MM.1S (cell line): Measurements from ENCODE around the gene CDH22.

ENCODE experiments used
- DNase-seq: peaks from one replicate; pipeline ENCODE4 v3.0.0-alpha.2; 2015
- H2AFZ ChIP-seq: fragments of 300-600 bp; sonication (generic); 2 replicates; pipeline ENCODE4 v1.6.0; 2016; ENCODE audit warnings: antibody characterized with exemption, low read length
- H3F3A ChIP-seq: fragments of 300-600 bp; sonication (generic); 2 replicates; pipeline ENCODE4 v1.6.1; 2016; ENCODE audit warnings: mild to moderate bottlenecking, antibody characterized with exemption, low read length, moderate library complexity, mixed read lengths; ENCODE audit not compliant: insufficient read depth
- H3K27ac ChIP-seq: fragments of 300-600 bp; sonication (generic); 2 replicates; pipeline ENCODE4 v1.5.1; 2016; ENCODE audit warnings: mild to moderate bottlenecking, low read length
- H3K27me3 ChIP-seq: fragments of 300-600 bp; sonication (generic); replicated peaks from 2 replicates; pipeline ENCODE4 v1.6.0; 2016; ENCODE audit warnings: low read length; ENCODE audit not compliant: insufficient read depth
- H3K36me3 ChIP-seq: fragments of 300-600 bp; sonication (generic); replicated peaks from 2 replicates; pipeline ENCODE4 v1.6.1; 2016; ENCODE audit warnings: mild to moderate bottlenecking, low read length, mixed read lengths; ENCODE audit not compliant: insufficient read depth
- H3K4me1 ChIP-seq: fragments of 300-600 bp; sonication (generic); 2 replicates; pipeline ENCODE4 v1.6.1; 2016; ENCODE audit warnings: low read length, mixed read lengths
- H3K4me2 ChIP-seq: fragments of 300-600 bp; sonication (generic); 2 replicates; pipeline ENCODE4 v1.6.0; 2016; ENCODE audit warnings: low read depth, low read length
- H3K4me3 ChIP-seq: fragments of 300-600 bp; sonication (generic); 2 replicates; pipeline ENCODE4 v1.5.1; 2016; ENCODE audit warnings: low read length, mixed read lengths
- H3K79me2 ChIP-seq: fragments of 300-600 bp; sonication (generic); 2 replicates; pipeline ENCODE4 v1.6.1; 2016; ENCODE audit warnings: mixed run types, low read length, mixed read lengths
- H3K9ac ChIP-seq: fragments of 300-600 bp; sonication (generic); 2 replicates; pipeline ENCODE4 v1.6.1; 2016; ENCODE audit warnings: low read length, mixed read lengths
- H3K9me2 ChIP-seq: fragments of 300-600 bp; sonication (generic); replicated peaks from 2 replicates; pipeline ENCODE4 v1.6.1; 2016; ENCODE audit warnings: mild to moderate bottlenecking, low read length, mixed read lengths; ENCODE audit not compliant: insufficient read depth
- H3K9me3 ChIP-seq: fragments of 300-600 bp; sonication (generic); replicated peaks from 2 replicates; pipeline ENCODE4 v1.6.1; 2016; ENCODE audit warnings: mild to moderate bottlenecking, low read length, mixed read lengths; ENCODE audit not compliant: insufficient read depth
- H4K20me1 ChIP-seq: fragments of 300-600 bp; sonication (generic); 2 replicates; pipeline ENCODE4 v1.6.1; 2016; ENCODE audit warnings: mild to moderate bottlenecking, low read length, moderate library complexity, mixed read lengths; ENCODE audit not compliant: insufficient read depth
- EZH2 ChIP-seq: fragments of 300-600 bp; sonication (generic); optimal IDR thresholded peaks from 2 replicates; pipeline ENCODE3; 2017; ENCODE audit warnings: low read depth, mild to moderate bottlenecking, antibody characterized with exemption, low read length, mixed read lengths
- EZH2phosphoT487 ChIP-seq: fragments of 300-600 bp; sonication (generic); IDR thresholded peaks from 2 replicates; pipeline ENCODE4 v1.6.1; 2018; ENCODE audit warnings: antibody characterized with exemption, low read length
- TF ChIP-seq, protein P1 (sequence below): fragments of 300-600 bp; sonication (generic); IDR thresholded peaks from 2 replicates; pipeline ENCODE4 v1.5.1; 2016; ENCODE audit warnings: antibody characterized with exemption, low read length, mixed read lengths

CDH22 gene

DNA sequence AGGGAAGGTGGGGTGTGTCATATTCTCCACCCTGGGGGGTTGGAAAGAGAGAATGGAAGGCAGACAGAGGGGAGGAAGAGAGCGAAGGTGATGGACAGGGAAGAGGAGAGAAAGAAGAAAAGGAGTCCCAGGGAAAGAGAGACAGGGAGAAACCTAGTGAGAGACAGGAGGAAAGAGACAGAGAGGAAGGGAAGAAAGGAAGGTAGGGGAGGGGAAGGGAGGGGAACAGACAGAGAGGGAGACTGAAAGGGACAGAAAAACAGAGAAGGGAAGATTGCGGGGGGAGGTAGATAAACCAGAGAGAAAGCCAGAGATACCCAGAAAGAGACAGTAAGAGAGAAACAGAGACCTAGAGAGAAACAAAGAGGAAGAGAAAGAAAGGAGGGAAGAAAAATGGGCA, 88.4 kb downstream of the CDH22 start:
- Histone ChIP-seq H3F3A (no peaks in the 10 kb centered on the region), H3K79me2 (no peaks in the 10 kb centered on the region), H3K9me3 (no peaks in the 10 kb centered on the region), H3K4me3 (no peak overlapping the region), H4K20me1 (no peaks in the 10 kb centered on the region), H3K27ac (no peak overlapping the region), H3K4me2 (no peak overlapping the region), H3K27me3 (peaks cover 31% of the 10 kb centered on the region), H2AFZ (no peak overlapping the region), H3K9ac (no peak overlapping the region), H3K9me2 (no peaks in the 10 kb centered on the region), H3K4me1 (no peaks in the 10 kb centered on the region), H3K36me3 (no peaks in the 10 kb centered on the region)
- DNase-seq, result no peak
- TF ChIP-seq, protein P1, sequence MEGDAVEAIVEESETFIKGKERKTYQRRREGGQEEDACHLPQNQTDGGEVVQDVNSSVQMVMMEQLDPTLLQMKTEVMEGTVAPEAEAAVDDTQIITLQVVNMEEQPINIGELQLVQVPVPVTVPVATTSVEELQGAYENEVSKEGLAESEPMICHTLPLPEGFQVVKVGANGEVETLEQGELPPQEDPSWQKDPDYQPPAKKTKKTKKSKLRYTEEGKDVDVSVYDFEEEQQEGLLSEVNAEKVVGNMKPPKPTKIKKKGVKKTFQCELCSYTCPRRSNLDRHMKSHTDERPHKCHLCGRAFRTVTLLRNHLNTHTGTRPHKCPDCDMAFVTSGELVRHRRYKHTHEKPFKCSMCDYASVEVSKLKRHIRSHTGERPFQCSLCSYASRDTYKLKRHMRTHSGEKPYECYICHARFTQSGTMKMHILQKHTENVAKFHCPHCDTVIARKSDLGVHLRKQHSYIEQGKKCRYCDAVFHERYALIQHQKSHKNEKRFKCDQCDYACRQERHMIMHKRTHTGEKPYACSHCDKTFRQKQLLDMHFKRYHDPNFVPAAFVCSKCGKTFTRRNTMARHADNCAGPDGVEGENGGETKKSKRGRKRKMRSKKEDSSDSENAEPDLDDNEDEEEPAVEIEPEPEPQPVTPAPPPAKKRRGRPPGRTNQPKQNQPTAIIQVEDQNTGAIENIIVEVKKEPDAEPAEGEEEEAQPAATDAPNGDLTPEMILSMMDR, result no peak
- TF ChIP-seq EZH2phosphoT487 (no peak), EZH2 (no peak)

DNA sequence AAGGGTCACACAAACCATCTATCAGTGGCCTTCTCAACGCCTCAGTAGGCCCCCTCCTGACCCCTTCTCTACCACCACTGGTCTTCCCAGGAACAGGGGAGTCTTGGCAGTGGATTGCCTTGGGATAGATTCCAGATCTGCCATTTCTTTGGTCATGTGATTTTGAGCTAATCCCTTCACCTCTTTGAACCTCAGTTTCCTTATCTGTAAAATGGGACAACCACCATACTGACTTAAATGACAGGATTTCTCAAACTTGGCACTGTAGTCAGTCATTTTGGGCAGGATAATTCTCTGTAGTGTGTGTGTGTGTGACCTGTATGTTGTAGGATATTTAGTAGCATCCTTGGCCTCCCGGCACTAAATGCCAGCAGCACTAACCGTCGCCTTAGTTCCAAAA, 89.1 kb downstream of the CDH22 start:
- no peaks in the 10 kb centered on the region for H3K79me2 ChIP-seq
- no peak overlapping the region for H3K9ac ChIP-seq
- H2AFZ ChIP-seq, result no peak overlapping the region
- peaks cover 31% of the 10 kb centered on the region for H3K27me3 ChIP-seq
- no peaks in the 10 kb centered on the region for H3F3A ChIP-seq
- DNase-seq, result no peak
- no peak overlapping the region for H3K4me3 ChIP-seq
- H3K4me2 ChIP-seq, result no peak overlapping the region
- no peak overlapping the region for H3K27ac ChIP-seq
- no peaks in the 10 kb centered on the region for H3K4me1 ChIP-seq
- H3K9me3 ChIP-seq, result no peaks in the 10 kb centered on the region
- no peak for TF ChIP-seq EZH2
- TF ChIP-seq, protein P1, result no peak
- TF ChIP-seq EZH2phosphoT487, result no peak
- H4K20me1 ChIP-seq, result no peaks in the 10 kb centered on the region
- no peaks in the 10 kb centered on the region for H3K9me2 ChIP-seq
- H3K36me3 ChIP-seq, result no peaks in the 10 kb centered on the region

DNA sequence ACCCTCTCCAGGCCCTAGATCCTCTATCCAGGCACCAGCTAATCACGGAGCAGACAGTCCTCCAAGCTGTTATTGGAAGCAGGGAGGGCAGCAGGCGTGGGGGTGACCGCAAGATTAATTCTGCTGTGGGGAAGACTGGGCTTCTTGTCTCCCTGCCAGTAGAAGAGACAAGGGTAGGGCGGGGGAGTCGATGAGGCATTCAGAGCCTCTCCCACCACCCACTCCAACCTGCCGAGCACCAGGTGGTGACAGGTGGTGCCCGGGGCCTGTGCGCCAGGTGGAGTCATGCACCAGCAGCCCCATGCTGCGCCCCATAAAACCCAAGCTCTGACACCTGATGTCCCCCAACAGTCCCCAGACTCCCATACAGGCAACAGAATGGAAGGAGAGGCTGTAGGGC, 89.6 kb downstream of the CDH22 start:
- H3F3A ChIP-seq, result no peaks in the 10 kb centered on the region
- no peaks in the 10 kb centered on the region for H3K79me2 ChIP-seq
- H3K4me2 ChIP-seq, result no peak overlapping the region
- no peak overlapping the region for H3K27ac ChIP-seq
- no peak overlapping the region for H3K4me3 ChIP-seq
- no peaks in the 10 kb centered on the region for H3K9me3 ChIP-seq
- H2AFZ ChIP-seq, result no peak overlapping the region
- no peak overlapping the region for H3K9ac ChIP-seq
- H3K4me1 ChIP-seq, result no peaks in the 10 kb centered on the region
- H3K27me3 ChIP-seq, result peaks cover 34% of the 10 kb centered on the region
- H4K20me1 ChIP-seq, result no peaks in the 10 kb centered on the region
- no peaks in the 10 kb centered on the region for H3K9me2 ChIP-seq
- no peak for DNase-seq
- no peaks in the 10 kb centered on the region for H3K36me3 ChIP-seq
- TF ChIP-seq, protein P1, result no peak
- TF ChIP-seq EZH2 (no peak), EZH2phosphoT487 (no peak)
